OCI-LY7 (cell line): ENCODE results near the gene COQ9. TPM values are rescaled to one million over a fixed set of nuclear protein-coding genes. Genes with fewer than 3 reads are reported as not detected.
"Not testable (repeated sequence)": the region's sequence is repeated elsewhere in the genome, so short reads cannot be mapped to it uniquely, and the experiment has no call there.

Experiments
- BruUV-seq: library from RNA; stranded (reverse); fragments of 400-500 nt; replicated peaks from 2 replicates; lab custom pipeline; 2021; lab: Mats Ljungman, UMichigan
- CTCF ChIA-PET: fragments of 300-600 bp; sonication (Branson Sonifier 250); formaldehyde crosslinking; loops from one replicate; lab custom pipeline; 2022; ENCODE audit warnings: antibody characterized with exemption; ENCODE audit not compliant: unreplicated experiment; lab: Charles Lee
- POLR2A ChIA-PET: fragments of 300-600 bp; sonication (Branson Sonifier 250); formaldehyde crosslinking; loops from one replicate; lab custom pipeline; 2022; ENCODE audit warnings: antibody characterized with exemption; lab: Charles Lee
- DNase-seq: peaks from one replicate; pipeline ENCODE4 v3.0.0-alpha.2; 2015; ENCODE audit warnings: low spot score
- H2AFZ ChIP-seq: fragments of 200-600 bp; sonication (generic), shearing (Covaris generic); 2 replicates; pipeline ENCODE4 v1.6.1; 2014; ENCODE audit warnings: mild to moderate bottlenecking, antibody characterized with exemption, low read length, moderate library complexity
- H3K27ac ChIP-seq: fragments of 200-600 bp; sonication (generic); 2 replicates; pipeline ENCODE4 v1.5.1; 2014; ENCODE audit warnings: mixed run types, low read depth, mild to moderate bottlenecking, moderate library complexity, low read length, inconsistent platforms; ENCODE audit not compliant: poor library complexity, severe bottlenecking
- H3K36me3 ChIP-seq: fragments of 200-600 bp; sonication (generic); 2 replicates; pipeline ENCODE4 v1.6.1; 2014; ENCODE audit warnings: mild to moderate bottlenecking, antibody characterized with exemption, low read length, moderate library complexity, mixed read lengths; ENCODE audit not compliant: insufficient read depth
- H3K4me1 ChIP-seq: fragments of 200-600 bp; sonication (generic); 2 replicates; pipeline ENCODE4 v1.5.1; 2014; ENCODE audit warnings: mild to moderate bottlenecking, low read length; ENCODE audit not compliant: insufficient read depth, poor library complexity, severe bottlenecking
- H3K4me2 ChIP-seq: fragments of 200-600 bp; sonication (generic); 2 replicates; pipeline ENCODE4 v1.6.1; 2014; ENCODE audit warnings: mild to moderate bottlenecking, low read length
- H3K4me3 ChIP-seq: fragments of 200-600 bp; sonication (generic); 2 replicates; pipeline ENCODE4 v1.5.1; 2014; ENCODE audit warnings: mild to moderate bottlenecking, low read depth, low read length; ENCODE audit not compliant: poor library complexity, severe bottlenecking
- H3K79me2 ChIP-seq: fragments of 200-600 bp; sonication (generic); 2 replicates; pipeline ENCODE4 v1.6.1; 2016; ENCODE audit warnings: low read depth, mild to moderate bottlenecking, low read length, moderate library complexity, mixed read lengths; ENCODE audit not compliant: insufficient read depth
- H3K9me2 ChIP-seq: fragments of 200-600 bp; sonication (generic); 2 replicates; pipeline ENCODE4 v1.6.1; 2016; ENCODE audit warnings: mild to moderate bottlenecking, low read length, mixed read lengths; ENCODE audit not compliant: insufficient read depth
- H3K9me3 ChIP-seq: fragments of 200-600 bp; sonication (generic); 2 replicates; pipeline ENCODE4 v1.6.1; 2014; ENCODE audit warnings: mild to moderate bottlenecking, mixed run types, low read length, mixed read lengths
- H4K20me1 ChIP-seq: fragments of 200-600 bp; sonication (generic); 2 replicates; pipeline ENCODE4 v1.6.1; 2014; ENCODE audit warnings: mild to moderate bottlenecking, antibody characterized with exemption, low read length, moderate library complexity, mixed read lengths; ENCODE audit not compliant: insufficient read depth
- EZH2phosphoT487 ChIP-seq: fragments of 200-600 bp; sonication (generic); IDR thresholded peaks from 2 replicates; pipeline ENCODE4 v1.6.1; 2018; ENCODE audit warnings: low read depth, borderline replicate concordance, mild to moderate bottlenecking, mixed run types, antibody characterized with exemption, low read length, moderate library complexity, mixed read lengths
- intact Hi-C: fragments of 100-400 bp; cut with micrococcal nuclease; formaldehyde crosslinking; loops from one replicate; pipeline ENCODE4 v1.10.0; 2022; ENCODE audit not compliant: unreplicated experiment
- total RNA-seq, 2 experiments: library from RNA; depleted of rRNA in 1 of 2; stranded (reverse); fragments of >200 nt in 1 of 2; shearing (Covaris generic) in 1 of 2; gene quantifications; 2 replicates each; pipeline ENCODE4 v1.2.3, GENCODE V29; 2014 to 2022
- TF ChIP-seq, protein P1 (sequence below): fragments of 200-600 bp; sonication (generic); conservative IDR thresholded peaks from 2 replicates; pipeline ENCODE4 v1.5.1; 2014; ENCODE audit warnings: mild to moderate bottlenecking, antibody characterized with exemption, low read length, moderate library complexity, mixed read lengths

Gene COQ9
- total RNA-seq, 2 experiments from 2014 or later = 30.5 to 45.2 TPM

DNA sequence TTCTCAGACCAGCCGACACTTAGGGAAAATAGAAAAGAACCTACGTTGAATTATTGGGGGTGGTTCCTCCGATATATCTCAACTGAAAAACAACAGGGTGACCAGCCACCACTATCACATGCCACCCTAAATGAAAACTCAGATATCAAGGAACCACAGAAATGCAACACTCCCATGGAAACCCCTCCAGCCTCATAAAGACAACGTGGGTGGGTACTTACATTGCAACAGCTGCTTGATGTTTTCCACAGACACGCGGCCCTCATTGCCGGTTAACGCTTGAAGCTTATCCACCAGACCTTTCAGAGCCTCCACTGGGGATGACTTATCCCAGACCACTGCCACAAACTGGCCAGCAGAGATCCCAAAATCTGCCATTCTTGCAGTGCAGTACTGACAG, 6.7 kb upstream of the COQ9 start:
- H3K9me2 ChIP-seq, H3K4me2 ChIP-seq, H2AFZ ChIP-seq, H4K20me1 ChIP-seq, H3K79me2 ChIP-seq, H3K4me1 ChIP-seq, H3K27ac ChIP-seq, DNase-seq, intact Hi-C loops, H3K4me3 ChIP-seq, BruUV-seq, CTCF ChIA-PET: not testable (repeated sequence)
- POLR2A ChIA-PET = interaction anchor here (1.3 to 1.7 kb wide), 2 partner anchors 21 to 27 kb away, joined by 5 to 7 read pairs; partner anchors contain the start of gene POLR2C
- Histone ChIP-seq H3K36me3 (peaks cover 67% of the 10 kb centered on the region), H3K9me3 (peaks cover 20% of the 10 kb centered on the region; the same call in 1 of the 2 replicates)

DNA sequence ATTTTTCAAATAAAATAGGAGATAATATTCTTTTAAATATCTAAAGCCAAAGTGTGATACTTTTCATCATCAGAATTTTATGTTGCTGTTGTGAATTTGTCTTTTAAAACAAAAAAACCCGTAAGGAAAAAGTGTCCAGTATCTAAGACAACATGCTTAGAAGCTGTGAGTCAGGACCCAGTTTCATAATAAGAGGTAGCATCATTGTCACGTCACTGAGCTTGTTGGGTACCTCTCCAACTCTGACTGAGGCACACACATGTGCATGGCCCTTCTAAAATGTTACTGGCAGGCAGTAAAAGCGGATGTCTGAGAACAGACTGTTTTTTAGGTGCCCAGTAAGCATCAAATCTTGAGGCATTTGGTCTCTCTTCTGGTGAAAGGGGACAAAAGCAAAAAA, 2.6 kb upstream of the COQ9 start:
- POLR2A ChIA-PET = interaction anchor here (1.4 kb wide), 1 partner anchor 96 kb away, joined by 3 read pairs; no protein-coding TSS in a partner anchor
- no TSS peak for BruUV-seq
- no peak overlapping the region for H3K4me3 ChIP-seq
- no peaks in the 10 kb centered on the region for H4K20me1 ChIP-seq
- H3K27ac ChIP-seq = no peak overlapping the region
- CTCF ChIA-PET = no interaction called here
- peaks cover 28% of the 10 kb centered on the region for H3K36me3 ChIP-seq
- no peak for DNase-seq
- H3K9me2 ChIP-seq = no peaks in the 10 kb centered on the region
- peaks cover 17% of the 10 kb centered on the region for H3K4me1 ChIP-seq
- H3K9me3 ChIP-seq = peaks cover 20% of the 10 kb centered on the region; the same call in 1 of the 2 replicates
- intact Hi-C loops = no loop called here
- no peak overlapping the region for H3K4me2 ChIP-seq
- TF ChIP-seq, protein P1, sequence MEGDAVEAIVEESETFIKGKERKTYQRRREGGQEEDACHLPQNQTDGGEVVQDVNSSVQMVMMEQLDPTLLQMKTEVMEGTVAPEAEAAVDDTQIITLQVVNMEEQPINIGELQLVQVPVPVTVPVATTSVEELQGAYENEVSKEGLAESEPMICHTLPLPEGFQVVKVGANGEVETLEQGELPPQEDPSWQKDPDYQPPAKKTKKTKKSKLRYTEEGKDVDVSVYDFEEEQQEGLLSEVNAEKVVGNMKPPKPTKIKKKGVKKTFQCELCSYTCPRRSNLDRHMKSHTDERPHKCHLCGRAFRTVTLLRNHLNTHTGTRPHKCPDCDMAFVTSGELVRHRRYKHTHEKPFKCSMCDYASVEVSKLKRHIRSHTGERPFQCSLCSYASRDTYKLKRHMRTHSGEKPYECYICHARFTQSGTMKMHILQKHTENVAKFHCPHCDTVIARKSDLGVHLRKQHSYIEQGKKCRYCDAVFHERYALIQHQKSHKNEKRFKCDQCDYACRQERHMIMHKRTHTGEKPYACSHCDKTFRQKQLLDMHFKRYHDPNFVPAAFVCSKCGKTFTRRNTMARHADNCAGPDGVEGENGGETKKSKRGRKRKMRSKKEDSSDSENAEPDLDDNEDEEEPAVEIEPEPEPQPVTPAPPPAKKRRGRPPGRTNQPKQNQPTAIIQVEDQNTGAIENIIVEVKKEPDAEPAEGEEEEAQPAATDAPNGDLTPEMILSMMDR = no peak
- TF ChIP-seq EZH2phosphoT487 = no peak
- peaks cover 30% of the 10 kb centered on the region for H3K79me2 ChIP-seq
- no peak overlapping the region for H2AFZ ChIP-seq

DNA sequence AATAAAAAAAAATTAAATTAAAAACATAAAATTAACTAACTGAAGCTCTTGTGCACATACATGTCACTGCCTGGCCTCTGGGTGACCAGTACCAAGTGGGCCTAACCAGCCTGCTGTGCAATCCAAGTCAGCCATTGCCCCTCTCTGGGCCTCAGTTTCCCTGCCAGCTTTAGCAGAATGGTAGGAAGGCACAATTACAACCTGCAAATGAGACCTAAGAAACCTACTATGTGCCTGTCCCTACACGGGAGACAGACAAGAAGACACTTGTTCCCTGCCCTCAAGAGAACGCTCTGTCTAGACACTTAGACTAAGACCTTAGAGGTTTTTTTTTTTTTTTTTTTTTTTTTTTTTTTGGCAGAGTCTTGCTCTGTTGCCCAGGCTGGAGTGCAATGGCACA, 1.8 kb upstream of the COQ9 start:
- Histone ChIP-seq H3K79me2 (peaks cover 30% of the 10 kb centered on the region), H4K20me1 (no peaks in the 10 kb centered on the region), H3K4me2 (no peak overlapping the region), H3K36me3 (peaks cover 20% of the 10 kb centered on the region), H3K27ac (no peak overlapping the region), H2AFZ (no peak overlapping the region), H3K4me1 (peaks cover 17% of the 10 kb centered on the region), H3K4me3 (no peak overlapping the region), H3K9me2 (no peaks in the 10 kb centered on the region), H3K9me3 (peaks cover 14% of the 10 kb centered on the region; the same call in 1 of the 2 replicates)
- no peak for TF ChIP-seq EZH2phosphoT487
- CTCF ChIA-PET = no interaction called here
- intact Hi-C loops = no loop called here
- POLR2A ChIA-PET = interaction anchor here (0.7 kb wide), 1 partner anchor 615 kb away, joined by 6 read pairs; no protein-coding TSS in a partner anchor
- DNase-seq = no peak
- no TSS peak for BruUV-seq
